OCI-LY1 (cell line): ENCODE results near the gene ARHGAP8.

Experiments used
- H2AFZ ChIP-seq: fragments of 200-600 bp; sonication (generic), shearing (Covaris generic); 2 replicates; pipeline ENCODE4 v1.6.0; 2014; ENCODE audit warnings: antibody characterized with exemption, mild to moderate bottlenecking, low read length
- H3F3A ChIP-seq: fragments of 200-600 bp; sonication (generic), shearing (Covaris generic); 2 replicates; pipeline ENCODE4 v1.6.0; 2014; ENCODE audit warnings: mild to moderate bottlenecking, antibody characterized with exemption, low read length, moderate library complexity; ENCODE audit not compliant: insufficient read depth
- H3K27ac ChIP-seq: fragments of 200-600 bp; sonication (generic); 2 replicates; pipeline ENCODE4 v1.5.1; 2014; ENCODE audit warnings: low read length, mixed run types, mild to moderate bottlenecking, low read depth; ENCODE audit not compliant: poor library complexity, severe bottlenecking
- H3K27me3 ChIP-seq: fragments of 200-600 bp; sonication (generic); 2 replicates; pipeline ENCODE4 v1.6.0; 2014; ENCODE audit warnings: antibody characterized with exemption, mild to moderate bottlenecking, low read length, moderate library complexity; ENCODE audit not compliant: insufficient read depth
- H3K36me3 ChIP-seq: fragments of 200-600 bp; sonication (generic); 2 replicates; pipeline ENCODE4 v1.6.1; 2014; ENCODE audit warnings: mild to moderate bottlenecking, antibody characterized with exemption, low read length, moderate library complexity, mixed read lengths; ENCODE audit not compliant: insufficient read depth
- H3K4me1 ChIP-seq: fragments of 200-600 bp; sonication (generic); 2 replicates; pipeline ENCODE4 v1.5.1; 2014; ENCODE audit warnings: mild to moderate bottlenecking, low read length, moderate library complexity; ENCODE audit not compliant: insufficient read depth, severe bottlenecking
- H3K4me2 ChIP-seq: fragments of 200-600 bp; sonication (generic), shearing (Covaris generic); 2 replicates; pipeline ENCODE4 v1.6.1; 2014; ENCODE audit warnings: low read length
- H3K4me3 ChIP-seq: fragments of 200-600 bp; sonication (generic); 2 replicates; pipeline ENCODE4 v1.5.1; 2014; ENCODE audit warnings: low read length, low read depth, mild to moderate bottlenecking, mixed read lengths; ENCODE audit not compliant: poor library complexity, severe bottlenecking
- H3K79me2 ChIP-seq: fragments of 200-600 bp; shearing (Covaris generic); 2 replicates; pipeline ENCODE4 v1.6.1; 2016; ENCODE audit warnings: mixed run types, low read length, mixed read lengths; ENCODE audit not compliant: insufficient read depth
- H3K9ac ChIP-seq: fragments of 200-600 bp; sonication (generic), shearing (Covaris generic); 2 replicates; pipeline ENCODE4 v1.6.1; 2014; ENCODE audit warnings: mild to moderate bottlenecking, low read length, mixed read lengths
- H3K9me2 ChIP-seq: fragments of 200-600 bp; sonication (generic), shearing (Covaris generic); 2 replicates; pipeline ENCODE4 v1.6.1; 2014; ENCODE audit warnings: low read depth, mild to moderate bottlenecking, low read length, mixed read lengths
- H3K9me3 ChIP-seq: fragments of 200-600 bp; shearing (Covaris generic); 2 replicates; pipeline ENCODE4 v1.6.1; 2014; ENCODE audit warnings: low read length, mixed read lengths
- H4K20me1 ChIP-seq: fragments of 200-600 bp; sonication (generic), shearing (Covaris generic); 2 replicates; pipeline ENCODE4 v1.6.0; 2016; ENCODE audit warnings: mild to moderate bottlenecking, low read length; ENCODE audit not compliant: insufficient read depth
- EZH2 ChIP-seq: fragments of 200-600 bp; sonication (generic), shearing (Covaris generic); IDR thresholded peaks from 2 replicates; pipeline ENCODE4 v1.8.0; 2017; ENCODE audit warnings: borderline replicate concordance, mixed run types, mild to moderate bottlenecking, antibody characterized with exemption, low read length, moderate library complexity, mixed read lengths
- TF ChIP-seq, protein P1 (sequence below): fragments of 200-600 bp; sonication (generic), shearing (Covaris generic); IDR thresholded peaks from 2 replicates; pipeline ENCODE4 v1.5.1; 2017; ENCODE audit warnings: mild to moderate bottlenecking, antibody characterized with exemption, low read length, moderate library complexity, mixed read lengths

ARHGAP8 gene

DNA sequence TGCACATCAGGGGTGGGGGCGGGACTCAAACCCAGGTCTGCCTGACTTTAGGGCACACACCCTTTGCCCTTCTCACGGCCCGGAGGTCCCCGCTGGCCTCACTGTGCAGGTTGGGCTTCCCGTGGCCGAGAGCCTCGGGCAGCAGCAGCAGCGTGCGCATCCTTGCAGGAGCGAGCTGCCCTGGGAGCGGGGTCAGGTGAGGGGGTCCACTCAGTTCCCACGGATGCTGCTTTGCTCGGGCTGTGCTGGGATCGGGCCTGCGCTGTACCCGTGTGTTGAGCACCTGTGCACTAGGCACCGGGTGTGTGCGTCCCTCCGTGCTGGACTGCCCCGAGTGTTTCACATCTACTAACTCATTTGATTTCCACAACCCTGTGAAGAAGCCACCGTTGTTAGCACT is 25.2 kb upstream of the ARHGAP8 start:
- H4K20me1 ChIP-seq = no peaks in the 10 kb centered on the region
- no peak for TF ChIP-seq EZH2
- TF ChIP-seq, protein P1, sequence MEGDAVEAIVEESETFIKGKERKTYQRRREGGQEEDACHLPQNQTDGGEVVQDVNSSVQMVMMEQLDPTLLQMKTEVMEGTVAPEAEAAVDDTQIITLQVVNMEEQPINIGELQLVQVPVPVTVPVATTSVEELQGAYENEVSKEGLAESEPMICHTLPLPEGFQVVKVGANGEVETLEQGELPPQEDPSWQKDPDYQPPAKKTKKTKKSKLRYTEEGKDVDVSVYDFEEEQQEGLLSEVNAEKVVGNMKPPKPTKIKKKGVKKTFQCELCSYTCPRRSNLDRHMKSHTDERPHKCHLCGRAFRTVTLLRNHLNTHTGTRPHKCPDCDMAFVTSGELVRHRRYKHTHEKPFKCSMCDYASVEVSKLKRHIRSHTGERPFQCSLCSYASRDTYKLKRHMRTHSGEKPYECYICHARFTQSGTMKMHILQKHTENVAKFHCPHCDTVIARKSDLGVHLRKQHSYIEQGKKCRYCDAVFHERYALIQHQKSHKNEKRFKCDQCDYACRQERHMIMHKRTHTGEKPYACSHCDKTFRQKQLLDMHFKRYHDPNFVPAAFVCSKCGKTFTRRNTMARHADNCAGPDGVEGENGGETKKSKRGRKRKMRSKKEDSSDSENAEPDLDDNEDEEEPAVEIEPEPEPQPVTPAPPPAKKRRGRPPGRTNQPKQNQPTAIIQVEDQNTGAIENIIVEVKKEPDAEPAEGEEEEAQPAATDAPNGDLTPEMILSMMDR = no peak
- H3K4me1 ChIP-seq = no peaks in the 10 kb centered on the region
- H3K9ac ChIP-seq = no peak overlapping the region
- H3F3A ChIP-seq = no peaks in the 10 kb centered on the region
- no peaks in the 10 kb centered on the region for H3K79me2 ChIP-seq
- H2AFZ ChIP-seq = no peak overlapping the region
- no peaks in the 10 kb centered on the region for H3K9me3 ChIP-seq
- no peaks in the 10 kb centered on the region for H3K9me2 ChIP-seq
- H3K27me3 ChIP-seq = no peaks in the 10 kb centered on the region; the same call in 1 of the 2 replicates
- H3K4me2 ChIP-seq = no peak overlapping the region
- H3K27ac ChIP-seq = no peak overlapping the region
- no peaks in the 10 kb centered on the region for H3K36me3 ChIP-seq
- H3K4me3 ChIP-seq = no peak overlapping the region

DNA sequence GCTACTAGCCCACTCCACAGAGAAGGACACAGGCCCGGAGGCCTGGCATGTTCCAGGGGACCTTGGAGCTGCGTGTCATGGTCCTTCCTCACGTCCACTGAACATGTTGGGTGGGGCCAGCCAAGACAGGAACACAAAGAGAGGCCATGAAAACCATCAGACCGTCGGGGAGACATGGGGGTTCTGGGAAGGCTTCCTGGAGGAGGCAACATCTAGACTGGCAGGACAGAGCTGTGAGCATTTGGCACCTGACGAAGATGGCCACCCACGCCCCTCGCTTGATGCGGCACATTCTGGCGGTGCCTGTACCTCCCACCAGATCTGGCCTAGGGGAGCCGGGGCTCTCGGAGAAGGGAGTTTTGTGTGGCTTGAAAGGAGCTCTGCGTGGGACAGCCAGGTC is 24.7 kb upstream of the ARHGAP8 start:
- H3K9ac ChIP-seq = no peak overlapping the region
- no peak overlapping the region for H3K4me3 ChIP-seq
- no peak for TF ChIP-seq EZH2
- TF ChIP-seq, protein P1 = no peak
- H3K9me2 ChIP-seq = no peaks in the 10 kb centered on the region
- no peaks in the 10 kb centered on the region for H4K20me1 ChIP-seq
- no peak overlapping the region for H3K4me2 ChIP-seq
- H3K4me1 ChIP-seq = no peaks in the 10 kb centered on the region
- no peak overlapping the region for H2AFZ ChIP-seq
- no peaks in the 10 kb centered on the region for H3K36me3 ChIP-seq
- no peaks in the 10 kb centered on the region; the same call in 1 of the 2 replicates for H3K27me3 ChIP-seq
- no peaks in the 10 kb centered on the region for H3F3A ChIP-seq
- H3K9me3 ChIP-seq = no peaks in the 10 kb centered on the region
- no peak overlapping the region for H3K27ac ChIP-seq
- no peaks in the 10 kb centered on the region for H3K79me2 ChIP-seq

- Histone ChIP-seq H4K20me1 (no peaks in the 10 kb centered on the region), H3K9ac (no peak overlapping the region), H3K36me3 (no peaks in the 10 kb centered on the region), H3F3A (no peaks in the 10 kb centered on the region), H3K4me3 (no peak overlapping the region), H3K4me1 (no peaks in the 10 kb centered on the region), H2AFZ (no peak overlapping the region), H3K9me3 (no peaks in the 10 kb centered on the region), H3K27ac (no peak overlapping the region), H3K27me3 (no peaks in the 10 kb centered on the region; the same call in 1 of the 2 replicates), H3K9me2 (no peaks in the 10 kb centered on the region), H3K4me2 (no peak overlapping the region), H3K79me2 (no peaks in the 10 kb centered on the region)
- no peak for TF ChIP-seq EZH2
- TF ChIP-seq, protein P1 = no peak
These were observed 23.5 kb upstream of the ARHGAP8 start for GRCh38 chr22:44728761-44729324.
